Fibroblast of villous mesenchyme (primary cell): ENCODE measurements around the gene SPRR1B. TPM values are rescaled to one million over a fixed set of nuclear protein-coding genes. Genes with fewer than 3 reads are reported as not detected.

Experiments
- DNase-seq: peaks from one replicate; pipeline ENCODE4 v3.0.0-alpha.2; 2010; ENCODE audit warnings: low read depth
- H3K4me3 ChIP-seq: 2 replicates; pipeline ENCODE4 v1.5.1; 2011; ENCODE audit warnings: low read depth, mild to moderate bottlenecking, low read length
- total RNA-seq: library from RNA; depleted of rRNA; stranded (reverse); fragments of >200 nt; gene quantifications from 2 replicates; pipeline ENCODE4 v1.2.3, GENCODE V29; 2012
- TF ChIP-seq, protein P1 (sequence below): IDR thresholded peaks from 2 replicates; pipeline ENCODE4 v1.5.1; 2012; ENCODE audit warnings: low read depth, mild to moderate bottlenecking, low read length; ENCODE audit not compliant: insufficient read depth

The SPRR1B gene
- total RNA-seq, 1 donor: not detected

DNA sequence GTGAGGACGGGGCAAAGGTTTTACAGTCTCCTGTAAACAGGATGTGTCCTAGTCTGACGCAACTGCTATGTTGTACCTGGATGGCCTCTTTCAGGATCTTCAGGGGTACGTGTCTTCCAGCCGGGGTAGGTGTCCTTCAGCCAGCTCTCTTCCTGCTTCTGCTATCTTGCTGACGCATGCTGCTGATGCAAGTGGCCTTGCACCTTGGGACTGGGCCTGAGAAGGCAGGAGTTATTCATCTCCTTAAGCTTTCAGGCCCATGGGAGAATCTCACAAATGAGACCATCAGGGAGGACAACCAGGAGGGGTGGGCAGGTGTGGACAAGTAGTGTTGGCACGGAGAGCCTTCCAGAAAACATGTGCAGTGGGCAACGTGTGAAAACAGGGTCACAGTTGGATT, 7.9 kb upstream of the SPRR1B start:
- H3K4me3 ChIP-seq: no peak overlapping the region
- no peak for DNase-seq
- TF ChIP-seq, protein P1, sequence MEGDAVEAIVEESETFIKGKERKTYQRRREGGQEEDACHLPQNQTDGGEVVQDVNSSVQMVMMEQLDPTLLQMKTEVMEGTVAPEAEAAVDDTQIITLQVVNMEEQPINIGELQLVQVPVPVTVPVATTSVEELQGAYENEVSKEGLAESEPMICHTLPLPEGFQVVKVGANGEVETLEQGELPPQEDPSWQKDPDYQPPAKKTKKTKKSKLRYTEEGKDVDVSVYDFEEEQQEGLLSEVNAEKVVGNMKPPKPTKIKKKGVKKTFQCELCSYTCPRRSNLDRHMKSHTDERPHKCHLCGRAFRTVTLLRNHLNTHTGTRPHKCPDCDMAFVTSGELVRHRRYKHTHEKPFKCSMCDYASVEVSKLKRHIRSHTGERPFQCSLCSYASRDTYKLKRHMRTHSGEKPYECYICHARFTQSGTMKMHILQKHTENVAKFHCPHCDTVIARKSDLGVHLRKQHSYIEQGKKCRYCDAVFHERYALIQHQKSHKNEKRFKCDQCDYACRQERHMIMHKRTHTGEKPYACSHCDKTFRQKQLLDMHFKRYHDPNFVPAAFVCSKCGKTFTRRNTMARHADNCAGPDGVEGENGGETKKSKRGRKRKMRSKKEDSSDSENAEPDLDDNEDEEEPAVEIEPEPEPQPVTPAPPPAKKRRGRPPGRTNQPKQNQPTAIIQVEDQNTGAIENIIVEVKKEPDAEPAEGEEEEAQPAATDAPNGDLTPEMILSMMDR: no peak

DNA sequence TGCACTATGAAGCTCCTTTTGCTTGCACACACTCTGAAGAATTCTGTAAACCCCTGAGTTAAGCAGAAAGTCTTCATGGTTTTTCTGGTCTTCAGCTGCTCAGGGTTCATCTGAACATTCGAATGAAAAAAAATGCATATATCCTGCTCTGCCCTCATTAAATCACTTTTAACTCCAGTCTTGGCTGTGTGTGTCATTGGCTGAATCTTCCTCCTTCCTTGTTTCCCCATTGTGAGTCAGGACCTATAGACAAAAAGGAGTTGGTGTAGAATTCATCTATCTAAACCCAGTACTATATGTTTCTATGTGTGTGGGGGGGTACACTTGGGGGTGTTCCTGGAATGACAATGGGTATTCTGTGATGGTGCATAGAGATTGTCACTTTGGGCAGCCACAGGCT, 6.6 kb upstream of the SPRR1B start:
- H3K4me3 ChIP-seq: no peak overlapping the region
- TF ChIP-seq, protein P1: no peak
- DNase-seq: no peak

DNA sequence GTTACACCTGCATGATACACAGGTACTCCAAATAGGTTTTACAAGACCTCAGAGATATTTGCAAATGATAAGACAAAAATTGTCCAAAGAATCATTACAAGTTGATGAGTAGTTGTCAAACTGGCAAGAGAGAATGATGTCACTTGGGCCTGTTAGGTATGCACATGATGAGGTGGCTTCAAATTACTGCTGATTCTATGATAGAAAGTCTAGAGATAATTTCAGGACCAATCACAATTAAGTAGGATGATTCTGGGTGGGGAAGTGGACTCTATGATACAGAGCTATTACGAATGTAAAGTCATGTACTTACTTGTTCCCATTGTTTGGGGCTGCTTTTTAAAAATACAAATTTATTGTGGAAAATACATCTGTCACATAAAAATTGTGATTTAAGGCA, 5.2 kb upstream of the SPRR1B start:
- DNase-seq: no peak
- TF ChIP-seq, protein P1: no peak
- no peak overlapping the region for H3K4me3 ChIP-seq

- H3K4me3 ChIP-seq: no peak overlapping the region
- DNase-seq: no peak
- TF ChIP-seq, protein P1: no peak
Measured at GRCh38 chr1:153028766-153029165, 2.2 kb upstream of the SPRR1B start.

DNA sequence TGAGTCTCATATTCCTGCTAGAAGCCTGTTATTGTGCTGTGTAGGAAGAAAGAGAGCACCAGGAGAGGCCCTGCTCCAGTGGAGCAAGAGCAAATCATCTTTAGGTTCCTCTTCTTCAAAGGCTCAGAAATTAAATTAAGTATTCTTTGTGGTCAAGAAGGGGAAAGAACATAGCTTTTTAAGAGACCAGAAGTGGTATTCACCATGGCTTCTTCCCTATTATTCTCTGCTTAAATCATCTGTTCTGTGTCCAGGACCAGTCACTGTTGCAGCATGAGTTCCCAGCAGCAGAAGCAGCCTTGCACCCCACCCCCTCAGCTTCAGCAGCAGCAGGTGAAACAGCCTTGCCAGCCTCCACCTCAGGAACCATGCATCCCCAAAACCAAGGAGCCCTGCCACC, 1.1 kb downstream of the SPRR1B start:
- no peak overlapping the region for H3K4me3 ChIP-seq
- TF ChIP-seq, protein P1: no peak
- DNase-seq: no peak

DNA sequence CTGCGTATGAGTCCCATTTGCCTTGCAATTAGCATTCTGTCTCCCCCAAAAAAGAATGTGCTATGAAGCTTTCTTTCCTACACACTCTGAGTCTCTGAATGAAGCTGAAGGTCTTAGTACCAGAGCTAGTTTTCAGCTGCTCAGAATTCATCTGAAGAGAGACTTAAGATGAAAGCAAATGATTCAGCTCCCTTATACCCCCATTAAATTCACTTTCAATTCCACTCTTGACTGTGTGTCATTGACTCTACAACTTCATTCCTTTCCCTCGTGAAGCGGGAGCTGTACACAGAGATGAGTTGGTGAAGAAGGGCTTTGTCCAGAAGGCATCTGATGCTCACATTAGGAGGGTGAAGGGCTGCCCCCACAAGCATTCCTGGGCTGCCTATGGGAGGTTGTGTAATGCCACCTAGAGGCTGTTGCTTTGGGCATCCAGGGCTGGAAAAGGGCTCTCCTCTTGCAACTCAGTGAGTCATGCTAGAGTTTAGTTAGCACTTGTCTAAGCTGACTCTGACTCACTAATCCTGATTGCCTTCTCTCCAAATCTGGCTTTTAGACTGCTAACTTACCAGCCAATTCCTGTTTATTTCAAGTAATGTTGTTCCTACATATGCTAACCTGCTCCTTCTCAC, 1.8 kb downstream of the SPRR1B start:
- TF ChIP-seq, protein P1: no peak
- no peak overlapping the region for H3K4me3 ChIP-seq
- DNase-seq: peak; percentile 1

DNA sequence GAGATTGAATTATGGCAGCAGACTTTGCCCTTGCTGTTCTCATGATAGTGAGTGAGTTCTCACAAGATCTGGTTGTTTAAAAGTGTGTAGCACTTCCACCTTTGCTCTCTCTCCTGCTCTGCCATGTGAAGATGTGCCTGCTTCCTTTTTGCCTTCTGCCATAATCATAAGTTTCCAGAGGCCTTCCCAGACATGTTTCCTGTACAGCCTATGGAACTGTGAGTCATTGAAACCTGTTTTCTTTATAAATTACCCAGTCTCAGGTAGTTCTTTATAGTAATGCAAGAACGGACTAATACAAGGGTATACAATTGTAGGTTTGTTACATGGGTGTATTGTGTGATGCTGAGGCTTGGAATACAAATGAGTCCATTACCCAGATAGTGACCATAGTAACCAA, 4.2 kb downstream of the SPRR1B start:
- DNase-seq: no peak
- H3K4me3 ChIP-seq: no peak overlapping the region
- TF ChIP-seq, protein P1: no peak
